GM04504 (cell line): ENCODE measurements around the gene CNPY3.
"Not testable (repeated sequence)": the region's sequence is repeated elsewhere in the genome, so short reads cannot be mapped to it uniquely, and the experiment has no call there.

Experiments
- DNase-seq: peaks from one replicate; pipeline ENCODE4 v3.0.0-alpha.2; 2012; ENCODE audit warnings: low read depth

Gene CNPY3

GRCh38 chr6:42915732-42916131 is 13.5 kb upstream of the CNPY3 start, which contains the start of gene PTCRA:
TSS of gene PTCRA (plus strand) at chr6:42916053. CDS start at chr6:42916070, 17 bp downstream.
- no peak for DNase-seq

GRCh38 chr6:42916288-42916687 is 13.0 kb upstream of the CNPY3 start:
- DNase-seq, result no peak

GRCh38 chr6:42921801-42922200 is 7.5 kb upstream of the CNPY3 start:
- DNase-seq, result no peak

- no peak for DNase-seq
These were observed 5.6 kb upstream of the CNPY3 start for GRCh38 chr6:42923666-42924065.

GRCh38 chr6:42925248-42925857 is 3.9 kb upstream of the CNPY3 start:
- no peak for DNase-seq

- DNase-seq, result peak; percentile 51
These were observed 611 bp downstream of the CNPY3 start for GRCh38 chr6:42929821-42930360.

- DNase-seq, result no peak
These were observed 3.1 kb downstream of the CNPY3 start for GRCh38 chr6:42932412-42932811.

- DNase-seq, result no peak
These were observed 3.9 kb downstream of the CNPY3 start for GRCh38 chr6:42933205-42933604.

- no peak for DNase-seq
These were observed 6.0 kb downstream of the CNPY3 start for GRCh38 chr6:42935322-42935721.

- no peak for DNase-seq
These were observed 7.1 kb downstream of the CNPY3 start for GRCh38 chr6:42936398-42936797.

GRCh38 chr6:42937548-42938427 is 8.5 kb downstream of the CNPY3 start:
- DNase-seq, result no peak

GRCh38 chr6:42938428-42938796 is 9.1 kb downstream of the CNPY3 start:
- DNase-seq, result no peak

GRCh38 chr6:42938987-42939809 is 9.9 kb downstream of the CNPY3 start:
- no peak for DNase-seq

GRCh38 chr6:42939810-42940167 is 10.5 kb downstream of the CNPY3 start:
- DNase-seq, result no peak

- DNase-seq, result no peak
These were observed 11.3 kb downstream of the CNPY3 start for GRCh38 chr6:42940493-42941045.

GRCh38 chr6:42941356-42941755 is 12.1 kb downstream of the CNPY3 start:
- not testable (repeated sequence) for DNase-seq

GRCh38 chr6:42942444-42942843 is 13.2 kb downstream of the CNPY3 start:
- DNase-seq, result no peak

GRCh38 chr6:42947950-42948349 is 18.7 kb downstream of the CNPY3 start:
- DNase-seq, result no peak

- no peak for DNase-seq
These were observed 23.1 kb downstream of the CNPY3 start for GRCh38 chr6:42952389-42952788.

GRCh38 chr6:42954405-42954804 is 25.1 kb downstream of the CNPY3 start:
- DNase-seq, result not testable (repeated sequence)

GRCh38 chr6:42958125-42958524 is 28.8 kb downstream of the CNPY3 start:
- no peak for DNase-seq

- no peak for DNase-seq
These were observed 30.6 kb downstream of the CNPY3 start for GRCh38 chr6:42959917-42960242.
